Measurements from ENCODE around the gene TNNT3.

Gene TNNT3

GRCh38 chr11:1926156-1927025 is 6.9 kb downstream of the TNNT3 start:
- Histone ChIP-seq H3K9ac (ENCODE audit: low read length) (no peak overlapping the region), H3K9me3 (ENCODE audit: control insufficient read depth, insufficient read depth, low read depth, low read length) (no peaks in the 10 kb centered on the region), H3K36me3 (ENCODE audit: control insufficient read depth, insufficient read depth, low read length) (no peaks in the 10 kb centered on the region), H3K27ac (ENCODE audit: low read depth, low read length) (no peak overlapping the region), H3K27me3 (ENCODE audit: control insufficient read depth, insufficient read depth, low read length) (no peaks in the 10 kb centered on the region; the same call in 1 of the 2 replicates), H3K4me3 (ENCODE audit: low read depth, low read length) (no peak overlapping the region), H3K4me1 (ENCODE audit: control insufficient read depth, insufficient read depth, low read length) (peaks cover 5% of the 10 kb centered on the region; the same call in 1 of the 2 replicates)

GRCh38 chr11:1927026-1927847 is 7.7 kb downstream of the TNNT3 start:
- Histone ChIP-seq H3K27ac (ENCODE audit: low read depth, low read length) (no peak overlapping the region), H3K36me3 (ENCODE audit: control insufficient read depth, insufficient read depth, low read length) (no peaks in the 10 kb centered on the region), H3K9me3 (ENCODE audit: control insufficient read depth, insufficient read depth, low read depth, low read length) (no peaks in the 10 kb centered on the region), H3K9ac (ENCODE audit: low read length) (no peak overlapping the region), H3K4me1 (ENCODE audit: control insufficient read depth, insufficient read depth, low read length) (peaks cover 5% of the 10 kb centered on the region; the same call in 1 of the 2 replicates), H3K27me3 (ENCODE audit: control insufficient read depth, insufficient read depth, low read length) (no peaks in the 10 kb centered on the region), H3K4me3 (ENCODE audit: low read depth, low read length) (no peak overlapping the region)

- Histone ChIP-seq H3K4me3 (ENCODE audit: low read depth, low read length) (no peak overlapping the region), H3K27ac (ENCODE audit: low read depth, low read length) (no peak overlapping the region), H3K36me3 (ENCODE audit: control insufficient read depth, insufficient read depth, low read length) (no peaks in the 10 kb centered on the region), H3K27me3 (ENCODE audit: control insufficient read depth, insufficient read depth, low read length) (no peaks in the 10 kb centered on the region), H3K9ac (ENCODE audit: low read length) (no peak overlapping the region), H3K9me3 (ENCODE audit: control insufficient read depth, insufficient read depth, low read depth, low read length) (no peaks in the 10 kb centered on the region), H3K4me1 (ENCODE audit: control insufficient read depth, insufficient read depth, low read length) (peaks cover 5% of the 10 kb centered on the region; the same call in 1 of the 2 replicates)
Observed at GRCh38 chr11:1927848-1928469, 8.5 kb downstream of the TNNT3 start.

- H3K9ac ChIP-seq (ENCODE audit: low read length), result no peak overlapping the region
- no peaks in the 10 kb centered on the region for H3K27me3 ChIP-seq (ENCODE audit: control insufficient read depth, insufficient read depth, low read length)
- peaks cover 5% of the 10 kb centered on the region; the same call in 1 of the 2 replicates for H3K4me1 ChIP-seq (ENCODE audit: control insufficient read depth, insufficient read depth, low read length)
- H3K4me3 ChIP-seq (ENCODE audit: low read depth, low read length), result no peak overlapping the region
- H3K9me3 ChIP-seq (ENCODE audit: control insufficient read depth, insufficient read depth, low read depth, low read length), result no peaks in the 10 kb centered on the region
- H3K27ac ChIP-seq (ENCODE audit: low read depth, low read length), result no peak overlapping the region
- H3K36me3 ChIP-seq (ENCODE audit: control insufficient read depth, insufficient read depth, low read length), result no peaks in the 10 kb centered on the region
Observed at GRCh38 chr11:1928470-1928890, 9.0 kb downstream of the TNNT3 start.

- Histone ChIP-seq H3K36me3 (ENCODE audit: control insufficient read depth, insufficient read depth, low read length) (no peaks in the 10 kb centered on the region), H3K9me3 (ENCODE audit: control insufficient read depth, insufficient read depth, low read depth, low read length) (no peaks in the 10 kb centered on the region), H3K27ac (ENCODE audit: low read depth, low read length) (no peak overlapping the region), H3K4me3 (ENCODE audit: low read depth, low read length) (no peak overlapping the region), H3K4me1 (ENCODE audit: control insufficient read depth, insufficient read depth, low read length) (peaks cover 5% of the 10 kb centered on the region; the same call in 1 of the 2 replicates), H3K9ac (ENCODE audit: low read length) (no peak overlapping the region), H3K27me3 (ENCODE audit: control insufficient read depth, insufficient read depth, low read length) (no peaks in the 10 kb centered on the region)
Observed at GRCh38 chr11:1928891-1929541, 9.5 kb downstream of the TNNT3 start.

GRCh38 chr11:1929621-1930461 is 10.3 kb downstream of the TNNT3 start:
- Histone ChIP-seq H3K27me3 (ENCODE audit: control insufficient read depth, insufficient read depth, low read length) (no peaks in the 10 kb centered on the region; the same call in 1 of the 2 replicates), H3K27ac (ENCODE audit: low read depth, low read length) (no peak overlapping the region), H3K9ac (ENCODE audit: low read length) (no peak overlapping the region), H3K4me1 (ENCODE audit: control insufficient read depth, insufficient read depth, low read length) (peaks cover 5% of the 10 kb centered on the region; the same call in 1 of the 2 replicates), H3K36me3 (ENCODE audit: control insufficient read depth, insufficient read depth, low read length) (no peaks in the 10 kb centered on the region), H3K4me3 (ENCODE audit: low read depth, low read length) (no peak overlapping the region), H3K9me3 (ENCODE audit: control insufficient read depth, insufficient read depth, low read depth, low read length) (no peaks in the 10 kb centered on the region)

GRCh38 chr11:1930462-1930830 is 10.9 kb downstream of the TNNT3 start:
- Histone ChIP-seq H3K27me3 (ENCODE audit: control insufficient read depth, insufficient read depth, low read length) (no peaks in the 10 kb centered on the region; the same call in 1 of the 2 replicates), H3K9ac (ENCODE audit: low read length) (no peak overlapping the region), H3K4me3 (ENCODE audit: low read depth, low read length) (no peak overlapping the region), H3K9me3 (ENCODE audit: control insufficient read depth, insufficient read depth, low read depth, low read length) (no peaks in the 10 kb centered on the region), H3K4me1 (ENCODE audit: control insufficient read depth, insufficient read depth, low read length) (peaks cover 5% of the 10 kb centered on the region; the same call in 1 of the 2 replicates), H3K27ac (ENCODE audit: low read depth, low read length) (no peak overlapping the region), H3K36me3 (ENCODE audit: control insufficient read depth, insufficient read depth, low read length) (no peaks in the 10 kb centered on the region)

- Histone ChIP-seq H3K27ac (ENCODE audit: low read depth, low read length) (no peak overlapping the region), H3K27me3 (ENCODE audit: control insufficient read depth, insufficient read depth, low read length) (no peaks in the 10 kb centered on the region; the same call in 1 of the 2 replicates), H3K4me3 (ENCODE audit: low read depth, low read length) (no peak overlapping the region), H3K36me3 (ENCODE audit: control insufficient read depth, insufficient read depth, low read length) (no peaks in the 10 kb centered on the region), H3K4me1 (ENCODE audit: control insufficient read depth, insufficient read depth, low read length) (peaks cover 5% of the 10 kb centered on the region; the same call in 1 of the 2 replicates), H3K9me3 (ENCODE audit: control insufficient read depth, insufficient read depth, low read depth, low read length) (no peaks in the 10 kb centered on the region), H3K9ac (ENCODE audit: low read length) (no peak overlapping the region)
Observed at GRCh38 chr11:1931341-1932104, 12.0 kb downstream of the TNNT3 start.

- H3K4me3 ChIP-seq (ENCODE audit: low read depth, low read length), result no peak overlapping the region
- no peak overlapping the region for H3K9ac ChIP-seq (ENCODE audit: low read length)
- no peak overlapping the region for H3K27ac ChIP-seq (ENCODE audit: low read depth, low read length)
- H3K27me3 ChIP-seq (ENCODE audit: control insufficient read depth, insufficient read depth, low read length), result no peaks in the 10 kb centered on the region; the same call in 1 of the 2 replicates
- no peaks in the 10 kb centered on the region for H3K9me3 ChIP-seq (ENCODE audit: control insufficient read depth, insufficient read depth, low read depth, low read length)
- peaks cover 4% of the 10 kb centered on the region; the same call in 1 of the 2 replicates for H3K4me1 ChIP-seq (ENCODE audit: control insufficient read depth, insufficient read depth, low read length)
- H3K36me3 ChIP-seq (ENCODE audit: control insufficient read depth, insufficient read depth, low read length), result no peaks in the 10 kb centered on the region
Observed at GRCh38 chr11:1932105-1932480, 12.6 kb downstream of the TNNT3 start.

Measured in HUES6 (cell line).